SU-DHL-6 (cell line): Measurements from ENCODE around the gene PTPN4.

Experiments
- EZH2phosphoT487 ChIP-seq: fragments of 200-600 bp; sonication (generic), shearing (Covaris generic); conservative IDR thresholded peaks from 2 replicates; pipeline ENCODE4 v1.6.1; 2018; ENCODE audit warnings: mild to moderate bottlenecking, antibody characterized with exemption, low read length, moderate library complexity, mixed read lengths
- TF ChIP-seq, protein P1 (sequence below): fragments of 200-600 bp; sonication (generic); IDR thresholded peaks from one replicate; pipeline ENCODE4 v1.5.1; 2017; ENCODE audit warnings: antibody characterized with exemption, mild to moderate bottlenecking, low read length, moderate library complexity; ENCODE audit not compliant: insufficient read depth, poor library complexity, severe bottlenecking

DNA sequence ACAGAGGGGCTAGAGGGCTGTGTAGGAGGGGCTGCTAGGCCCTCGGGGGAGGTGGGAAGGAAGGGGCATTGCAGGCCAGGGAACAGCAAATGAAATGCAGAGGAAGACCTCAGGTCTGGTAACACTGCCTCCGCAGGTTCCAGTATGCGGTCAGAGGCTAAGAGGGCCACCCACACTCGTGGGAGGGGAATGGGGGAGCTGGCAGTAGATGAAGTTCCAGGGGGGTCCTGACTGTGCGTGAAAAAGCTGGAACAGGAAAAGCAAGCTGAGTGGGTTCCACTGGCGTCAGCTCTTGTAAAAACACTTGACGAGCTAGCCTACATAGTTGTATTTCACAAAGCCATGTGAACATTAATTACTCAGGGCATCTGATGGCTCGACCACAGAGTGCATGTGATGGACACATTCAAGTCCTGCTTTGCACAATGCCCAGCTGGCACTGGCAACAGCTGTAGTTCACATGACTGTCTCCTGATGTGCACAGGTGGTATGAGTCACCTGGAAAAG is 29.0 kb upstream of the PTPN4 start:
- TF ChIP-seq, protein P1, sequence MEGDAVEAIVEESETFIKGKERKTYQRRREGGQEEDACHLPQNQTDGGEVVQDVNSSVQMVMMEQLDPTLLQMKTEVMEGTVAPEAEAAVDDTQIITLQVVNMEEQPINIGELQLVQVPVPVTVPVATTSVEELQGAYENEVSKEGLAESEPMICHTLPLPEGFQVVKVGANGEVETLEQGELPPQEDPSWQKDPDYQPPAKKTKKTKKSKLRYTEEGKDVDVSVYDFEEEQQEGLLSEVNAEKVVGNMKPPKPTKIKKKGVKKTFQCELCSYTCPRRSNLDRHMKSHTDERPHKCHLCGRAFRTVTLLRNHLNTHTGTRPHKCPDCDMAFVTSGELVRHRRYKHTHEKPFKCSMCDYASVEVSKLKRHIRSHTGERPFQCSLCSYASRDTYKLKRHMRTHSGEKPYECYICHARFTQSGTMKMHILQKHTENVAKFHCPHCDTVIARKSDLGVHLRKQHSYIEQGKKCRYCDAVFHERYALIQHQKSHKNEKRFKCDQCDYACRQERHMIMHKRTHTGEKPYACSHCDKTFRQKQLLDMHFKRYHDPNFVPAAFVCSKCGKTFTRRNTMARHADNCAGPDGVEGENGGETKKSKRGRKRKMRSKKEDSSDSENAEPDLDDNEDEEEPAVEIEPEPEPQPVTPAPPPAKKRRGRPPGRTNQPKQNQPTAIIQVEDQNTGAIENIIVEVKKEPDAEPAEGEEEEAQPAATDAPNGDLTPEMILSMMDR = no peak
- TF ChIP-seq EZH2phosphoT487 = no peak
